Small intestine (tissue), 7 donors: ENCODE results near the gene GPATCH2. TPM values are rescaled to one million over a fixed set of nuclear protein-coding genes. Genes with fewer than 3 reads are reported as not detected.
"Not testable (repeated sequence)": the region's sequence is repeated elsewhere in the genome, so short reads cannot be mapped to it uniquely, and the experiment has no call there.

Experiments
- DNase-seq, 2 donors: peaks; one replicate each; pipeline versions ENCODE4 v3.0.0 to v3.0.0-alpha.2; 2013
- FAIRE-seq: peaks from 2 replicates; lab custom pipeline; 2012; peaks lifted over from hg19 to GRCh38; lab: Jason Lieb, UNC
- H3K27ac ChIP-seq, 3 donors: one replicate each; pipeline ENCODE4 v1.5.1; 2013; ENCODE audit warnings: low read length in 2 of 3, mild to moderate bottlenecking in 2 of 3, control low read depth in 1 of 3, inconsistent platforms in 1 of 3, low read depth in 1 of 3, moderate library complexity in 1 of 3
- H3K27me3 ChIP-seq, 3 donors: one replicate each; pipeline ENCODE4 v1.6.1; 2013; ENCODE audit warnings: low read length in 3 of 3, inconsistent platforms in 1 of 3; ENCODE audit not compliant: control insufficient read depth in 3 of 3, insufficient read depth in 3 of 3
- H3K36me3 ChIP-seq, 3 donors: one replicate each; pipeline ENCODE4 v1.6.1; 2013; ENCODE audit warnings: low read length in 3 of 3, inconsistent platforms in 1 of 3, low read depth in 1 of 3, mild to moderate bottlenecking in 1 of 3, moderate library complexity in 1 of 3; ENCODE audit not compliant: control insufficient read depth in 3 of 3, insufficient read depth in 2 of 3
- H3K4me1 ChIP-seq, 3 donors: one replicate each; pipeline ENCODE4 v1.6.1; 2013; ENCODE audit warnings: low read length in 2 of 3, inconsistent platforms in 1 of 3, low read depth in 1 of 3, mild to moderate bottlenecking in 1 of 3, moderate library complexity in 1 of 3; ENCODE audit not compliant: control insufficient read depth in 3 of 3, insufficient read depth in 2 of 3
- H3K4me3 ChIP-seq, 3 donors: one replicate each; pipeline ENCODE4 v1.5.1; 2013; ENCODE audit warnings: low read length in 3 of 3, control low read depth in 1 of 3, inconsistent platforms in 1 of 3, low read depth in 1 of 3, mild to moderate bottlenecking in 1 of 3, moderate library complexity in 1 of 3
- H3K9me3 ChIP-seq, 2 donors: one replicate each; pipeline ENCODE4 v1.6.1; 2013; ENCODE audit warnings: low read depth in 1 of 2, low read length in 1 of 2; ENCODE audit not compliant: control insufficient read depth in 2 of 2, insufficient read depth in 1 of 2
- WGBS, 3 donors: extraction: QIAGEN DNeasy Blood & Tissue Kit; methylation state at CpG; one replicate each; pipeline ENCODE4 v1.1.7; 2013; 5-methylcytosine and 5-hydroxymethylcytosine counted together
- polyA plus RNA-seq, 4 donors: library from polyadenylated mRNA; stranded (reverse) in 3 of 4; unstranded in 1 of 4; fragments of 200-250 nt in 3 of 4; fragments of 120-200 nt in 1 of 4; gene quantifications; one replicate each; pipeline versions ENCODE4 v1.2.1 to v1.2.3, GENCODE V29; 2013
- donor health status: healthy with polysubstance abuse.
- donor health status: control.
- donor health status: control.
- donor health status: Bipolar disorder and iron deficiency.
- donor health status: healthy.

The GPATCH2 gene
- polyA plus RNA-seq, 4 donors = 2.7 to 21.9 (median 5.6) TPM

DNA sequence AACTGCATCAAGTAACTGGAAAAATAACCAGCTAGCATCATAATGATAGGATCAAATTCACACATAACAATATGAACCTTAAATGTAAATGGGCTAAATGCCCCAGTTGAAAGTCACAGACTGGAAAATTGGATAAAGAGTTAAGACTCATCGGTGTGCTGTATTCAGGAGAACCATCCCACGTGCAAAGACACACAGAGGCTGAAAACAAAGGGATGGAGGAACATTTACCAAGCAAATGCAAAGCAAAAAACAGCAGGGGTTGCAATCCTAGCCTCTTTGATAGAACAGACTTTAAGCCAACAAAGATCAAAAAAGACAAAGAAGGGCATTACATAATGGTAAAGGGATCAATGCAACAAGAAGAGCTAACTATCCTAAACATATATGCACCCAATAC, 249.1 kb downstream of the GPATCH2 start:
- DNase-seq, H3K27me3 ChIP-seq, H3K9me3 ChIP-seq, H3K36me3 ChIP-seq, H3K4me3 ChIP-seq, H3K27ac ChIP-seq, H3K4me1 ChIP-seq, FAIRE-seq: not testable (repeated sequence)
- 25 to 44% (median 41%) methylated on average over 2 of the region's 2 CpGs for WGBS, 3 donors

DNA sequence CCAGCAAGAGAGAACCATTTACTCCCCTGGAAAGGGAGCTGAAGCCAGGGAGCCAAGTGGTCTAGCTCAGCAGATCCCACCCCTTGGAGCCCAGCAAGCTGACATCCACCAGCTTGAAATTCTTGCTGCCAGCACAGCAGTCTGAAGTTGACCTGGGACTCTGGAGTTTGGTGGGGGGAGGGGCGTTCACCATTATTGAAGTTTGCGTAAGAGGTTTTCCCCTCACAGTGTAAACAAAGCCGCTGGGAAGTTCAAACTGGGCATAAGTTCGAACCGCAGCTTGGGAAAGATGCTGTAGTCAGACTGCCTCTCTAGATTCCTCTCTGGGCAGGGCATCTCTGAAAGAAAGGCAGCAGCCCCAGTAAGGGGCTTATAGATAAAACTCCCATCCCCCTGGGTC, 251.1 kb downstream of the GPATCH2 start:
- H3K4me3 ChIP-seq, H3K27ac ChIP-seq, H3K4me1 ChIP-seq, DNase-seq, H3K27me3 ChIP-seq, FAIRE-seq, H3K36me3 ChIP-seq, H3K9me3 ChIP-seq: not testable (repeated sequence)
- WGBS, 3 donors = 45 to 48% (median 46%) methylated on average over 5 of the region's 5 CpGs

DNA sequence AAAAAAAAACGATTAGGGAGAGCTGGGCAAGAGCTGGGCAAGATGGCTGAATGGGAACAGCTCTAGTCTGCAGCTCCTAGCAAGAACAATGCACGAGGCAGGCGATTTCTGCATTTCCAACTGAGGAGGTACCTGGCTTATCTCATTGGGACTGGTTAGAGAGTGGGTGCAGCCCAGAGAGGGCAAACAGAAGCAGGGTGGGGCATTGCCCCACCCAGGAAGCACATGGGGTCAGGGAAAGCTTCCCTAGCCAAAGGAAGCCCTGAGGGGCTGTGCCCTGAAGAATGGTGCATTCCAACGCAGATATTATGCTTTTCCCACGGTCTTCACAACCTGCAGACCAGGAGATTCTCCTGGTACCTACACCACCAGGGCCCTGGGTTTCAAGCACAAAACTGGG, 251.6 kb downstream of the GPATCH2 start:
- Histone ChIP-seq H3K27me3 (no peaks in the 10 kb centered on the region), H3K36me3 (no peaks in the 10 kb centered on the region), H3K4me3 (no peak overlapping the region), H3K27ac (no peak overlapping the region), H3K4me1 (no peaks in the 10 kb centered on the region), H3K9me3 (peaks cover 0 to 12% of the 10 kb centered on the region in 2 donors)
- 58 to 72% (median 65%) methylated on average over 4 to 5 of the region's 5 CpGs for WGBS, 3 donors
- no peak for DNase-seq
- no peak for FAIRE-seq

Other genes with a start within 250 kb of the GPATCH2 start
- 1 to 10 TPM in 1 of 4 donors, under 1 TPM in 1, not detected in 2; 0.10 to 2.2 TPM for gene SPATA17, start 254 bp upstream of the GPATCH2 start, polyA plus RNA-seq